OCI-LY1 (cell line): ENCODE results near the gene IQGAP2.

Source experiments
- H2AFZ ChIP-seq: fragments of 200-600 bp; sonication (generic), shearing (Covaris generic); 2 replicates; pipeline ENCODE4 v1.6.0; 2014; ENCODE audit warnings: antibody characterized with exemption, mild to moderate bottlenecking, low read length
- H3F3A ChIP-seq: fragments of 200-600 bp; sonication (generic), shearing (Covaris generic); 2 replicates; pipeline ENCODE4 v1.6.0; 2014; ENCODE audit warnings: mild to moderate bottlenecking, antibody characterized with exemption, low read length, moderate library complexity; ENCODE audit not compliant: insufficient read depth
- H3K27ac ChIP-seq: fragments of 200-600 bp; sonication (generic); 2 replicates; pipeline ENCODE4 v1.5.1; 2014; ENCODE audit warnings: low read length, mixed run types, mild to moderate bottlenecking, low read depth; ENCODE audit not compliant: poor library complexity, severe bottlenecking
- H3K27me3 ChIP-seq: fragments of 200-600 bp; sonication (generic); 2 replicates; pipeline ENCODE4 v1.6.0; 2014; ENCODE audit warnings: antibody characterized with exemption, mild to moderate bottlenecking, low read length, moderate library complexity; ENCODE audit not compliant: insufficient read depth
- H3K36me3 ChIP-seq: fragments of 200-600 bp; sonication (generic); 2 replicates; pipeline ENCODE4 v1.6.1; 2014; ENCODE audit warnings: mild to moderate bottlenecking, antibody characterized with exemption, low read length, moderate library complexity, mixed read lengths; ENCODE audit not compliant: insufficient read depth
- H3K4me1 ChIP-seq: fragments of 200-600 bp; sonication (generic); 2 replicates; pipeline ENCODE4 v1.5.1; 2014; ENCODE audit warnings: mild to moderate bottlenecking, low read length, moderate library complexity; ENCODE audit not compliant: insufficient read depth, severe bottlenecking
- H3K4me2 ChIP-seq: fragments of 200-600 bp; sonication (generic), shearing (Covaris generic); 2 replicates; pipeline ENCODE4 v1.6.1; 2014; ENCODE audit warnings: low read length
- H3K4me3 ChIP-seq: fragments of 200-600 bp; sonication (generic); 2 replicates; pipeline ENCODE4 v1.5.1; 2014; ENCODE audit warnings: low read length, low read depth, mild to moderate bottlenecking, mixed read lengths; ENCODE audit not compliant: poor library complexity, severe bottlenecking
- H3K79me2 ChIP-seq: fragments of 200-600 bp; shearing (Covaris generic); 2 replicates; pipeline ENCODE4 v1.6.1; 2016; ENCODE audit warnings: mixed run types, low read length, mixed read lengths; ENCODE audit not compliant: insufficient read depth
- H3K9ac ChIP-seq: fragments of 200-600 bp; sonication (generic), shearing (Covaris generic); 2 replicates; pipeline ENCODE4 v1.6.1; 2014; ENCODE audit warnings: mild to moderate bottlenecking, low read length, mixed read lengths
- H3K9me2 ChIP-seq: fragments of 200-600 bp; sonication (generic), shearing (Covaris generic); 2 replicates; pipeline ENCODE4 v1.6.1; 2014; ENCODE audit warnings: low read depth, mild to moderate bottlenecking, low read length, mixed read lengths
- H3K9me3 ChIP-seq: fragments of 200-600 bp; shearing (Covaris generic); 2 replicates; pipeline ENCODE4 v1.6.1; 2014; ENCODE audit warnings: low read length, mixed read lengths
- H4K20me1 ChIP-seq: fragments of 200-600 bp; sonication (generic), shearing (Covaris generic); 2 replicates; pipeline ENCODE4 v1.6.0; 2016; ENCODE audit warnings: mild to moderate bottlenecking, low read length; ENCODE audit not compliant: insufficient read depth
- EZH2 ChIP-seq: fragments of 200-600 bp; sonication (generic), shearing (Covaris generic); IDR thresholded peaks from 2 replicates; pipeline ENCODE4 v1.8.0; 2017; ENCODE audit warnings: borderline replicate concordance, mixed run types, mild to moderate bottlenecking, antibody characterized with exemption, low read length, moderate library complexity, mixed read lengths
- TF ChIP-seq, protein P1 (sequence below): fragments of 200-600 bp; sonication (generic), shearing (Covaris generic); IDR thresholded peaks from 2 replicates; pipeline ENCODE4 v1.5.1; 2017; ENCODE audit warnings: mild to moderate bottlenecking, antibody characterized with exemption, low read length, moderate library complexity, mixed read lengths

Gene IQGAP2

GRCh38 chr5:76710991-76711390 lies 307.9 kb downstream of the IQGAP2 start:
- Histone ChIP-seq H3K4me1 (no peaks in the 10 kb centered on the region), H3K4me3 (no peak overlapping the region), H3F3A (no peaks in the 10 kb centered on the region), H3K27ac (no peak overlapping the region), H2AFZ (no peak overlapping the region), H3K9ac (no peak overlapping the region), H3K9me3 (no peaks in the 10 kb centered on the region), H3K27me3 (no peaks in the 10 kb centered on the region), H4K20me1 (no peaks in the 10 kb centered on the region), H3K4me2 (no peak overlapping the region), H3K36me3 (no peaks in the 10 kb centered on the region), H3K9me2 (no peaks in the 10 kb centered on the region), H3K79me2 (no peaks in the 10 kb centered on the region)
- no peak for TF ChIP-seq EZH2
- TF ChIP-seq, protein P1, sequence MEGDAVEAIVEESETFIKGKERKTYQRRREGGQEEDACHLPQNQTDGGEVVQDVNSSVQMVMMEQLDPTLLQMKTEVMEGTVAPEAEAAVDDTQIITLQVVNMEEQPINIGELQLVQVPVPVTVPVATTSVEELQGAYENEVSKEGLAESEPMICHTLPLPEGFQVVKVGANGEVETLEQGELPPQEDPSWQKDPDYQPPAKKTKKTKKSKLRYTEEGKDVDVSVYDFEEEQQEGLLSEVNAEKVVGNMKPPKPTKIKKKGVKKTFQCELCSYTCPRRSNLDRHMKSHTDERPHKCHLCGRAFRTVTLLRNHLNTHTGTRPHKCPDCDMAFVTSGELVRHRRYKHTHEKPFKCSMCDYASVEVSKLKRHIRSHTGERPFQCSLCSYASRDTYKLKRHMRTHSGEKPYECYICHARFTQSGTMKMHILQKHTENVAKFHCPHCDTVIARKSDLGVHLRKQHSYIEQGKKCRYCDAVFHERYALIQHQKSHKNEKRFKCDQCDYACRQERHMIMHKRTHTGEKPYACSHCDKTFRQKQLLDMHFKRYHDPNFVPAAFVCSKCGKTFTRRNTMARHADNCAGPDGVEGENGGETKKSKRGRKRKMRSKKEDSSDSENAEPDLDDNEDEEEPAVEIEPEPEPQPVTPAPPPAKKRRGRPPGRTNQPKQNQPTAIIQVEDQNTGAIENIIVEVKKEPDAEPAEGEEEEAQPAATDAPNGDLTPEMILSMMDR, result no peak

- Histone ChIP-seq H3K36me3 (no peaks in the 10 kb centered on the region), H3K9ac (no peak overlapping the region), H3F3A (no peaks in the 10 kb centered on the region), H3K4me2 (peak overlapping the region; percentile 75), H4K20me1 (no peaks in the 10 kb centered on the region), H3K27ac (no peak overlapping the region), H3K9me3 (no peaks in the 10 kb centered on the region), H3K79me2 (no peaks in the 10 kb centered on the region), H2AFZ (no peak overlapping the region), H3K4me3 (peak overlapping the region; percentile 56), H3K9me2 (no peaks in the 10 kb centered on the region), H3K4me1 (no peaks in the 10 kb centered on the region), H3K27me3 (no peaks in the 10 kb centered on the region)
- no peak for TF ChIP-seq EZH2
- TF ChIP-seq, protein P1, result no peak
Observed at GRCh38 chr5:76714751-76715485, 311.8 kb downstream of the IQGAP2 start.

DNA sequence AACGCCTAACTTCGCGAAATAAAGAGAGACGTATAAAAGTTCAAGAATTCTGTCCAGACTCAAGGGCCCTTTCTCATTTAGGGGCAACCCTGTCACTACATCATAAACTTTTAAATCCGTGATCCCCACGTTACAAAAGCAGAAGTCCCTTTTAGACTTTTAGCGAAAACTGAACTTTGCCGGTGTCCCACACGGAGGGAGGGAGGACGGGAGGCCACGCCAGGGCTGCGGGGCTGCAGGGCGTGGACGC lies 312.3 kb downstream of the IQGAP2 start:
- peak overlapping the region; percentile 75 for H3K4me2 ChIP-seq
- no peaks in the 10 kb centered on the region for H3K9me3 ChIP-seq
- H3K9ac ChIP-seq, result no peak overlapping the region; the same call in 1 of the 2 replicates
- H3K27ac ChIP-seq, result no peak overlapping the region
- no peaks in the 10 kb centered on the region for H3K4me1 ChIP-seq
- no peaks in the 10 kb centered on the region for H3K79me2 ChIP-seq
- no peaks in the 10 kb centered on the region for H3K36me3 ChIP-seq
- no peaks in the 10 kb centered on the region for H3K9me2 ChIP-seq
- no peaks in the 10 kb centered on the region for H4K20me1 ChIP-seq
- no peak overlapping the region for H2AFZ ChIP-seq
- TF ChIP-seq, protein P1, result no peak
- no peak for TF ChIP-seq EZH2
- H3F3A ChIP-seq, result no peaks in the 10 kb centered on the region
- H3K4me3 ChIP-seq, result peak overlapping the region; percentile 56
- no peaks in the 10 kb centered on the region for H3K27me3 ChIP-seq
